ENCODE measurements around the gene PRSS53. TPM values are rescaled to one million over a fixed set of nuclear protein-coding genes. Genes with fewer than 3 reads are reported as not detected.

PRSS53 gene
- total and polyA plus RNA-seq, 4 donors = 0.51 to 14.5 (median 3.0) TPM

GRCh38 chr16:31125844-31126243 is 37.1 kb upstream of the PRSS53 start:
- Histone ChIP-seq H3K27ac (ENCODE audit: low read depth in 1 of 2, low read length in 2 of 2) (no peak overlapping the region), H3K27me3 (ENCODE audit: control insufficient read depth in 4 of 4, insufficient read depth in 4 of 4, low read length in 3 of 4) (no peaks in the 10 kb centered on the region), H3K9ac (ENCODE audit: low read depth in 1 of 2, low read length in 2 of 2) (no peak overlapping the region), H3K9me3 (ENCODE audit: control insufficient read depth in 4 of 4, low read length in 3 of 4) (no peaks in the 10 kb centered on the region), H3K36me3 (ENCODE audit: control insufficient read depth in 4 of 4, insufficient read depth in 3 of 4, low read depth in 1 of 4, low read length in 3 of 4) (peaks cover 0 to 41% (median 17%) of the 10 kb centered on the region in 4 donors), H3K4me1 (ENCODE audit: control insufficient read depth in 4 of 4, insufficient read depth in 4 of 4, low read length in 3 of 4) (no peaks in the 10 kb centered on the region), H3K4me3 (ENCODE audit: low read depth in 1 of 3, low read length in 3 of 3) (no peak overlapping the region)
- no peak for DNase-seq (ENCODE audit: low spot score)
- WGBS = 95% methylated on average over 3 of the region's 3 CpGs
- TF ChIP-seq ATF3 (IDR thresholded peaks at IDR 0.05) (no peak), RXRA (IDR thresholded peaks at IDR 0.05) (no peak), HNF4G (IDR thresholded peaks at IDR 0.05) (no peak), GABPA (IDR thresholded peaks at IDR 0.05 in 1 of 2, conservative IDR thresholded peaks at IDR 0.05 in 1 of 2) (no peak), YY1 (IDR thresholded peaks at IDR 0.05) (no peak), JUND (IDR thresholded peaks at IDR 0.05) (no peak), FOXA2 (IDR thresholded peaks at IDR 0.05) (no peak), EGR1 (IDR thresholded peaks at IDR 0.05; ENCODE audit: low read depth in 2 of 2) (no peak), HNF4A (conservative IDR thresholded peaks at IDR 0.05) (no peak), TAF1 (conservative IDR thresholded peaks at IDR 0.05) (no peak), NR2F2 (IDR thresholded peaks at IDR 0.05) (no peak), ZBTB33 (IDR thresholded peaks at IDR 0.05) (no peak), MAX (IDR thresholded peaks at IDR 0.05) (no peak), SP1 (IDR thresholded peaks at IDR 0.05) (no peak), RAD21 (IDR thresholded peaks at IDR 0.05) (no peak), FOXA1 (IDR thresholded peaks at IDR 0.05) (no peak)
- TF ChIP-seq, protein P1, sequence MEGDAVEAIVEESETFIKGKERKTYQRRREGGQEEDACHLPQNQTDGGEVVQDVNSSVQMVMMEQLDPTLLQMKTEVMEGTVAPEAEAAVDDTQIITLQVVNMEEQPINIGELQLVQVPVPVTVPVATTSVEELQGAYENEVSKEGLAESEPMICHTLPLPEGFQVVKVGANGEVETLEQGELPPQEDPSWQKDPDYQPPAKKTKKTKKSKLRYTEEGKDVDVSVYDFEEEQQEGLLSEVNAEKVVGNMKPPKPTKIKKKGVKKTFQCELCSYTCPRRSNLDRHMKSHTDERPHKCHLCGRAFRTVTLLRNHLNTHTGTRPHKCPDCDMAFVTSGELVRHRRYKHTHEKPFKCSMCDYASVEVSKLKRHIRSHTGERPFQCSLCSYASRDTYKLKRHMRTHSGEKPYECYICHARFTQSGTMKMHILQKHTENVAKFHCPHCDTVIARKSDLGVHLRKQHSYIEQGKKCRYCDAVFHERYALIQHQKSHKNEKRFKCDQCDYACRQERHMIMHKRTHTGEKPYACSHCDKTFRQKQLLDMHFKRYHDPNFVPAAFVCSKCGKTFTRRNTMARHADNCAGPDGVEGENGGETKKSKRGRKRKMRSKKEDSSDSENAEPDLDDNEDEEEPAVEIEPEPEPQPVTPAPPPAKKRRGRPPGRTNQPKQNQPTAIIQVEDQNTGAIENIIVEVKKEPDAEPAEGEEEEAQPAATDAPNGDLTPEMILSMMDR (IDR thresholded peaks at IDR 0.05; ENCODE audit: low read depth, low read length, missing input control) = no peak

DNA sequence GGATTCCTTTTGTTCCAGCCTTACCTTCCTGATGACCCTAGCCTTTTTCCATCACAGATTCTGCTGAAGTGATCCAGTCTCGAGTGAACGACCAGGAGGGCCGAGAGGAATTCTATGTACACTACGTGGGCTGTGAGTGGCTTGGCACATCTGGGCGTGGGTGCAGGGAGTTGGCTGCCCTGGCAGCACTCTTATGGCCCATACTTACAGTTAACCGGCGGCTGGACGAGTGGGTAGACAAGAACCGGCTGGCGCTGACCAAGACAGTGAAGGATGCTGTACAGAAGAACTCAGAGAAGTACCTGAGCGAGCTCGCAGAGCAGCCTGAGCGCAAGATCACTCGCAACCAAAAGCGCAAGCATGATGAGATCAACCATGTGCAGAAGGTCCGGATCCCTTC is 31.4 kb upstream of the PRSS53 start:
- Histone ChIP-seq H3K9ac (ENCODE audit: low read depth in 1 of 2, low read length in 2 of 2) (no peak overlapping the region), H3K4me1 (ENCODE audit: control insufficient read depth in 4 of 4, insufficient read depth in 4 of 4, low read length in 3 of 4) (peaks cover 2 to 18% (median 11%) of the 10 kb centered on the region in 4 donors), H3K27ac (ENCODE audit: low read depth in 1 of 2, low read length in 2 of 2) (no peak overlapping the region), H3K27me3 (ENCODE audit: control insufficient read depth in 4 of 4, insufficient read depth in 4 of 4, low read length in 3 of 4) (no peaks in the 10 kb centered on the region), H3K4me3 (ENCODE audit: low read depth in 1 of 3, low read length in 3 of 3) (no peak overlapping the region), H3K36me3 (ENCODE audit: control insufficient read depth in 4 of 4, insufficient read depth in 3 of 4, low read depth in 1 of 4, low read length in 3 of 4) (peaks cover 5 to 28% (median 20%) of the 10 kb centered on the region in 4 donors), H3K9me3 (ENCODE audit: control insufficient read depth in 4 of 4, low read length in 3 of 4) (no peaks in the 10 kb centered on the region)
- DNase-seq (ENCODE audit: low spot score) = no peak
- no peak for TF ChIP-seq TAF1 (conservative IDR thresholded peaks at IDR 0.05)
- no peak for TF ChIP-seq HNF4A (conservative IDR thresholded peaks at IDR 0.05)
- TF ChIP-seq RXRA (IDR thresholded peaks at IDR 0.05) = no peak
- no peak for TF ChIP-seq YY1 (IDR thresholded peaks at IDR 0.05)
- no peak for TF ChIP-seq NR2F2 (IDR thresholded peaks at IDR 0.05)
- TF ChIP-seq REST (IDR thresholded peaks at IDR 0.05) = no peak
- TF ChIP-seq SP1 (IDR thresholded peaks at IDR 0.05) = no peak
- TF ChIP-seq FOXA1 (IDR thresholded peaks at IDR 0.05) = no peak
- no peak for TF ChIP-seq GABPA (IDR thresholded peaks at IDR 0.05 in 1 of 2, conservative IDR thresholded peaks at IDR 0.05 in 1 of 2)
- no peak for TF ChIP-seq MAX (IDR thresholded peaks at IDR 0.05)
- TF ChIP-seq HNF4G (IDR thresholded peaks at IDR 0.05) = no peak
- no peak for TF ChIP-seq EGR1 (IDR thresholded peaks at IDR 0.05; ENCODE audit: low read depth in 2 of 2)
- WGBS = 95% methylated on average over 16 of the region's 16 CpGs

Data from liver (tissue), 9 donors.